H9 (cell line): ENCODE results near the gene EFS. TPM values are rescaled to one million over a fixed set of nuclear protein-coding genes. Genes with fewer than 3 reads are reported as not detected.

Experiments used
- DNase-seq: peaks from one replicate; pipeline ENCODE4 v3.0.0-alpha.2; 2017
- H2AFZ ChIP-seq: one replicate; pipeline ENCODE4 v1.6.1; 2013; ENCODE audit warnings: mild to moderate bottlenecking, low read length, control low read depth, moderate library complexity
- H2AK5ac ChIP-seq: 2 replicates; pipeline ENCODE4 v1.6.1; 2013; ENCODE audit warnings: low read length, control low read depth, mixed read lengths; ENCODE audit not compliant: insufficient read length
- H2BK120ac ChIP-seq: one replicate; pipeline ENCODE4 v1.6.1; 2013; ENCODE audit warnings: low read depth, mild to moderate bottlenecking, low read length, control low read depth, inconsistent platforms; ENCODE audit not compliant: poor library complexity, severe bottlenecking
- H2BK12ac ChIP-seq: 2 replicates; pipeline ENCODE4 v1.6.1; 2013; ENCODE audit warnings: low read length, control low read depth, mixed read lengths, low read depth; ENCODE audit not compliant: insufficient read length
- H2BK15ac ChIP-seq: 2 replicates; pipeline ENCODE4 v1.6.1; 2013; ENCODE audit warnings: low read depth, low read length, control low read depth
- H2BK20ac ChIP-seq: one replicate; pipeline ENCODE4 v1.6.1; 2013; ENCODE audit warnings: low read depth, mild to moderate bottlenecking, low read length, control low read depth, inconsistent platforms; ENCODE audit not compliant: poor library complexity, severe bottlenecking
- H2BK5ac ChIP-seq: 2 replicates; pipeline ENCODE4 v1.6.1; 2013; ENCODE audit warnings: low read length, control low read depth, mixed read lengths; ENCODE audit not compliant: insufficient read length
- H3K14ac ChIP-seq: 2 replicates; pipeline ENCODE4 v1.6.1; 2013; ENCODE audit warnings: low read length, control low read depth; ENCODE audit not compliant: insufficient read depth
- H3K18ac ChIP-seq: 2 replicates; pipeline ENCODE4 v1.6.1; 2013; ENCODE audit warnings: low read depth, mild to moderate bottlenecking, mixed read lengths, low read length, control low read depth; ENCODE audit not compliant: insufficient read length
- H3K23ac ChIP-seq: 2 replicates; pipeline ENCODE4 v1.6.1; 2013; ENCODE audit warnings: low read length, control low read depth, mixed read lengths, low read depth; ENCODE audit not compliant: insufficient read length
- H3K23me2 ChIP-seq: 2 replicates; pipeline ENCODE4 v1.6.1; 2013; ENCODE audit warnings: low read depth, mild to moderate bottlenecking, mixed read lengths, low read length, control low read depth; ENCODE audit not compliant: insufficient read length, poor library complexity, severe bottlenecking
- H3K27ac ChIP-seq: 2 replicates; pipeline ENCODE4 v1.5.1; 2013; ENCODE audit warnings: low read length, control low read depth, mixed read lengths, low read depth; ENCODE audit not compliant: insufficient read length
- H3K27me3 ChIP-seq: 2 replicates; pipeline ENCODE4 v1.6.1; 2013; ENCODE audit warnings: low read length, control low read depth, inconsistent platforms; ENCODE audit not compliant: insufficient read depth
- H3K4ac ChIP-seq: 2 replicates; pipeline ENCODE4 v1.6.1; 2013; ENCODE audit warnings: low read depth, mild to moderate bottlenecking, control low read depth, inconsistent platforms, low read length, moderate library complexity
- H3K4me1 ChIP-seq: 2 replicates; pipeline ENCODE4 v1.6.1; 2013; ENCODE audit warnings: low read length, control low read depth, inconsistent platforms; ENCODE audit not compliant: insufficient read depth
- H3K4me2 ChIP-seq: 2 replicates; pipeline ENCODE4 v1.6.1; 2013; ENCODE audit warnings: low read length, control low read depth, mixed read lengths; ENCODE audit not compliant: insufficient read length, insufficient read depth
- H3K56ac ChIP-seq: 2 replicates; pipeline ENCODE4 v1.6.1; 2013; ENCODE audit warnings: low read depth, mild to moderate bottlenecking, mixed read lengths, low read length, control low read depth; ENCODE audit not compliant: insufficient read length
- H3K79me1 ChIP-seq: 2 replicates; pipeline ENCODE4 v1.6.1; 2013; ENCODE audit warnings: low read depth, mild to moderate bottlenecking, moderate library complexity, low read length, control low read depth, inconsistent platforms; ENCODE audit not compliant: insufficient read depth, poor library complexity, severe bottlenecking
- H3K79me2 ChIP-seq: 2 replicates; pipeline ENCODE4 v1.6.1; 2013; ENCODE audit warnings: low read length, control low read depth, inconsistent platforms; ENCODE audit not compliant: insufficient read depth
- H3K9ac ChIP-seq: 2 replicates; pipeline ENCODE4 v1.6.1; 2013; ENCODE audit warnings: low read length, control low read depth, mixed read lengths; ENCODE audit not compliant: insufficient read length; ENCODE audit errors: extremely low read depth
- H3K9me3 ChIP-seq: one replicate; pipeline ENCODE4 v1.6.1; 2013; ENCODE audit warnings: low read depth, low read length, inconsistent platforms; ENCODE audit not compliant: control insufficient read depth
- H3T11ph ChIP-seq: one replicate; pipeline ENCODE4 v1.6.1; 2013; ENCODE audit warnings: mild to moderate bottlenecking, low read length, control low read depth, inconsistent platforms
- H4K20me1 ChIP-seq: one replicate; pipeline ENCODE4 v1.6.1; 2013; ENCODE audit not compliant: control insufficient read depth, insufficient read length, insufficient read depth
- H4K5ac ChIP-seq: 2 replicates; pipeline ENCODE4 v1.6.1; 2013; ENCODE audit warnings: low read depth, mild to moderate bottlenecking, mixed read lengths, low read length, control low read depth; ENCODE audit not compliant: insufficient read length
- H4K8ac ChIP-seq: replicated peaks from 2 replicates; pipeline ENCODE4 v1.6.1; 2013; ENCODE audit warnings: low read length, control low read depth, mixed read lengths, low read depth; ENCODE audit not compliant: insufficient read length
- H4K91ac ChIP-seq: 2 replicates; pipeline ENCODE4 v1.6.1; 2013; ENCODE audit warnings: low read depth, mild to moderate bottlenecking, moderate library complexity, mixed read lengths, low read length, control low read depth; ENCODE audit not compliant: insufficient read length
- H3K27ac Mint-ChIP-seq, 3 experiments: 2 replicates in 2 of 3; 3 replicates in 1 of 3; pipeline ENCODE4 v1.8.0; 2020 to 2021; ENCODE audit warnings: mixed read lengths in 3 of 3, mild to moderate bottlenecking in 1 of 3, moderate library complexity in 1 of 3
- H3K27me3 Mint-ChIP-seq: 2 replicates; pipeline ENCODE4 v1.8.0; 2021; ENCODE audit warnings: low read depth, mild to moderate bottlenecking, moderate library complexity, mixed read lengths
- H3K36me3 Mint-ChIP-seq, 3 experiments: 2 replicates in 2 of 3; 3 replicates in 1 of 3; pipeline ENCODE4 v1.8.0; 2020 to 2021; ENCODE audit warnings: low read depth in 3 of 3, mixed read lengths in 3 of 3; ENCODE audit not compliant: insufficient read depth in 1 of 3
- H3K4me1 Mint-ChIP-seq, 2 experiments: 2 replicates each; pipeline ENCODE4 v1.8.0; 2020; ENCODE audit warnings: mixed read lengths in 2 of 2
- H3K4me3 Mint-ChIP-seq, 2 experiments: 2 replicates in 1 of 2; 3 replicates in 1 of 2; pipeline ENCODE4 v1.8.0; 2020 to 2021; ENCODE audit warnings: mild to moderate bottlenecking in 2 of 2, mixed read lengths in 2 of 2, moderate library complexity in 1 of 2
- H3K9me3 Mint-ChIP-seq, 2 experiments: 2 replicates in 1 of 2; 3 replicates in 1 of 2; pipeline ENCODE4 v1.8.0; 2020; ENCODE audit warnings: mild to moderate bottlenecking in 2 of 2, mixed read lengths in 2 of 2, moderate library complexity in 1 of 2
- CTCF ChIP-seq: fragments of 200-600 bp; sonication (generic); conservative IDR thresholded peaks from 3 replicates; pipeline ENCODE4 v1.8.0; 2021; ENCODE audit warnings: antibody characterized with exemption, mild to moderate bottlenecking
- WGBS: extraction: QIAGEN DNeasy Blood & Tissue Kit; methylation state at CpG from one replicate; pipeline ENCODE4 v1.1.7; 2013; ENCODE audit warnings: missing lambda C conversion rate, low lambda C conversion rate, mixed read lengths; ENCODE audit not compliant: insufficient read length; ENCODE audit errors: extremely low coverage; 5-methylcytosine and 5-hydroxymethylcytosine counted together
- total RNA-seq: library from RNA; stranded (reverse); gene quantifications from 2 replicates; pipeline ENCODE4 v1.2.1, GENCODE V29; 2021

The EFS gene
- total RNA-seq, 1 experiment from 2014 or later: 32.1 TPM

- no peak overlapping the region for H3K14ac ChIP-seq
- no peak overlapping the region for H4K8ac ChIP-seq
- no peak overlapping the region for H3K56ac ChIP-seq
- H3K27ac ChIP-seq: no peak overlapping the region
- Mint-ChIP-seq H3K4me3 (peak overlapping the region; percentile 71 to 77), H3K4me1 (peaks cover 12 to 14% of the 10 kb centered on the region in 2 experiments), H3K27ac (no peak overlapping the region), H3K36me3 (peaks cover 15 to 29% (median 28%) of the 10 kb centered on the region in 3 experiments), H3K27me3 (peaks cover 39% of the 10 kb centered on the region), H3K9me3 (no peaks in the 10 kb centered on the region; a peak in 2 of 5 replicates)
- H3K79me2 ChIP-seq: no peaks in the 10 kb centered on the region
- no CpG with 5 or more reads among the region's 5 CpGs for WGBS
- 0 out of 2 replicates have a peak, but pooled peaks cover 2% of the 10 kb centered on the region for H3K4me1 ChIP-seq
- peak overlapping the region; percentile 24 for H3K4me2 ChIP-seq
- H2BK5ac ChIP-seq: no peak overlapping the region
- no peaks in the 10 kb centered on the region; the same call in 1 of the 2 replicates for H3K27me3 ChIP-seq
- DNase-seq: no peak
- H3T11ph ChIP-seq: no peak overlapping the region
- H2AK5ac ChIP-seq: no peak overlapping the region
- no peak overlapping the region for H4K91ac ChIP-seq
- no peak overlapping the region for H2AFZ ChIP-seq
- H4K5ac ChIP-seq: no peak overlapping the region
- no peak overlapping the region for H2BK120ac ChIP-seq
- no peaks in the 10 kb centered on the region for H3K9me3 ChIP-seq
- no peak overlapping the region for H2BK15ac ChIP-seq
- H3K23ac ChIP-seq: no peak overlapping the region
- peaks cover 5% of the 10 kb centered on the region for H3K23me2 ChIP-seq
- H3K9ac ChIP-seq: no peak overlapping the region
- no peak overlapping the region for H3K18ac ChIP-seq
- no peak overlapping the region for H2BK20ac ChIP-seq
- no peak overlapping the region for H2BK12ac ChIP-seq
- no peak overlapping the region for H3K4ac ChIP-seq
- no peaks in the 10 kb centered on the region for H4K20me1 ChIP-seq
- H3K79me1 ChIP-seq: no peaks in the 10 kb centered on the region
- no peak for TF ChIP-seq CTCF
These were observed 11.6 kb downstream of the EFS start for GRCh38 chr14:23353433-23353780.
